HepG2 (cell line): ENCODE measurements around the gene LAMTOR2. TPM values are rescaled to one million over a fixed set of nuclear protein-coding genes. Genes with fewer than 3 reads are reported as not detected.

ENCODE experiments used
- DR1 ChIP-seq: sonication (generic); formaldehyde crosslinking; IDR thresholded peaks from 2 replicates; pipeline ENCODE4 v1.8.0; 2021; ENCODE audit warnings: mild to moderate bottlenecking, missing genetic modification reagents, inconsistent platforms
- ERF ChIP-seq: IDR thresholded peaks from 2 replicates; pipeline ENCODE4 v1.6.1; 2018; ENCODE audit warnings: missing biosample characterization, missing genetic modification reagents
- FOXA3 ChIP-seq: IDR thresholded peaks from 2 replicates; pipeline ENCODE4 v1.6.1; 2016; ENCODE audit warnings: missing genetic modification reagents, missing compliant biosample characterization
- HINFP ChIP-seq: sonication (generic); formaldehyde crosslinking; IDR thresholded peaks from 2 replicates; pipeline ENCODE4 v1.4.0; 2020; ENCODE audit warnings: low read depth, mild to moderate bottlenecking, missing genetic modification reagents
- KLF15 ChIP-seq: sonication (generic); formaldehyde crosslinking; IDR thresholded peaks from 2 replicates; pipeline ENCODE4 v1.8.1; 2023; ENCODE audit warnings: borderline replicate concordance, mild to moderate bottlenecking, inconsistent platforms, missing genetic modification reagents, mixed read lengths
- MEF2D ChIP-seq: sonication (generic); formaldehyde crosslinking; IDR thresholded peaks from 2 replicates; pipeline ENCODE4 v1.5.1; 2020; ENCODE audit warnings: mild to moderate bottlenecking, missing genetic modification reagents
- MIER2 ChIP-seq: IDR thresholded peaks from 2 replicates; pipeline ENCODE4 v1.6.1; 2016; ENCODE audit warnings: missing biosample characterization, missing genetic modification reagents
- MLLT10 ChIP-seq: sonication (generic); formaldehyde crosslinking; IDR thresholded peaks from 2 replicates; pipeline ENCODE4 v1.4.0; 2020; ENCODE audit warnings: missing genetic modification reagents
- NFE2L1 ChIP-seq: sonication (generic); formaldehyde crosslinking; IDR thresholded peaks from 2 replicates; pipeline ENCODE4 v1.4.0; 2020; ENCODE audit warnings: missing genetic modification reagents, mild to moderate bottlenecking, borderline replicate concordance
- PATZ1 ChIP-seq: sonication (generic); formaldehyde crosslinking; IDR thresholded peaks from 2 replicates; pipeline ENCODE4 v1.4.0; 2020; ENCODE audit warnings: missing genetic modification reagents
- RNF219 ChIP-seq: sonication (generic); formaldehyde crosslinking; IDR thresholded peaks from 2 replicates; pipeline ENCODE4 v1.5.0; 2020; ENCODE audit warnings: mild to moderate bottlenecking, missing genetic modification reagents
- SMARCC2 ChIP-seq: fragments of 450-650 bp; IDR thresholded peaks from 2 replicates; pipeline ENCODE4 v1.6.1; 2017; ENCODE audit warnings: antibody characterized with exemption, mild to moderate bottlenecking
- SRSF4 ChIP-seq: fragments of 200-400 bp; formaldehyde crosslinking; IDR thresholded peaks from one replicate; pipeline ENCODE4 v1.6.1; 2018; ENCODE audit warnings: mild to moderate bottlenecking, low read depth, low read length, moderate library complexity; ENCODE audit not compliant: poor library complexity, severe bottlenecking
- UBTF ChIP-seq: sonication (generic); formaldehyde crosslinking; IDR thresholded peaks from 2 replicates; pipeline ENCODE4 v1.4.0; 2020; ENCODE audit warnings: mild to moderate bottlenecking, missing genetic modification reagents
- ZNF124 ChIP-seq: sonication (generic); formaldehyde crosslinking; IDR thresholded peaks from 2 replicates; pipeline ENCODE4 v1.4.0; 2020; ENCODE audit warnings: missing genetic modification reagents
- ZNF350 ChIP-seq: sonication (generic); formaldehyde crosslinking; IDR thresholded peaks from 2 replicates; pipeline ENCODE4 v1.4.0; 2020; ENCODE audit warnings: mild to moderate bottlenecking, low read depth, missing genetic modification reagents, borderline replicate concordance
- ZNF556 ChIP-seq: sonication (generic); formaldehyde crosslinking; IDR thresholded peaks from 2 replicates; pipeline ENCODE4 v1.4.0; 2020; ENCODE audit warnings: mild to moderate bottlenecking, missing genetic modification reagents, borderline replicate concordance
- ZNF569 ChIP-seq: sonication (generic); formaldehyde crosslinking; IDR thresholded peaks from 2 replicates; pipeline ENCODE4 v1.5.0; 2020; ENCODE audit warnings: mild to moderate bottlenecking, missing genetic modification reagents, moderate library complexity, borderline replicate concordance
- ZUFSP ChIP-seq: sonication (generic); formaldehyde crosslinking; IDR thresholded peaks from 2 replicates; pipeline ENCODE4 v1.9.0; 2021; ENCODE audit warnings: missing genetic modification reagents, mild to moderate bottlenecking, borderline replicate concordance
- polyA plus RNA-seq, 8 experiments: library from polyadenylated mRNA; depleted of rRNA in 3 of 8; stranded (reverse) in 7 of 8; unstranded in 1 of 8; fragments of >200 nt; fragmentation: Illumina TruSeq in 4 of 8; extraction: Trizol in 4 of 8; gene quantifications; 2 replicates each; pipeline versions ENCODE4 v1.2.1 to v1.2.3, GENCODE V29; 2011 to 2016; ENCODE audit warnings: low read depth in 4 of 8, missing spikeins in 1 of 8, mixed read lengths in 1 of 8; ENCODE audit not compliant: insufficient read depth in 1 of 8
- total RNA-seq, 5 experiments: library from RNA; depleted of rRNA; stranded (reverse); fragments of >200 nt; fragmentation: Illumina TruSeq; extraction: Trizol; gene quantifications; 2 replicates each; pipeline ENCODE4 v1.2.3, GENCODE V29; 2016; ENCODE audit warnings: low read depth in 1 of 5

Gene LAMTOR2
- total and polyA plus RNA-seq, 2 of the 13 experiments (the other 11 are each of a cell fraction or from before 2014, with no cell fraction given), result 36.5 to 66.4 TPM

- no peak for TF ChIP-seq SMARCC2
- no peak for TF ChIP-seq RNF219 (CRISPR knock-in tag)
- TF ChIP-seq SRSF4, result no peak
- no peak for TF ChIP-seq ZNF556 (CRISPR knock-in tag)
- TF ChIP-seq ZNF124 (CRISPR knock-in tag), result no peak
- TF ChIP-seq DR1 (CRISPR knock-in tag), result no peak
- no peak for TF ChIP-seq ZNF569
- peak; percentile 55; the same call in 1 of the 2 replicates for TF ChIP-seq PATZ1 (CRISPR knock-in tag)
- TF ChIP-seq MEF2D (CRISPR knock-in tag), result no peak
- TF ChIP-seq MIER2 (CRISPR knock-in tag), result no peak
- TF ChIP-seq KLF15, result no peak
- TF ChIP-seq NFE2L1 (CRISPR knock-in tag), result no peak
- TF ChIP-seq ZUFSP (CRISPR knock-in tag), result no peak
- TF ChIP-seq HINFP (CRISPR knock-in tag), result no peak
- peak; percentile 21; the same call in 1 of the 2 replicates for TF ChIP-seq UBTF (CRISPR knock-in tag)
- TF ChIP-seq MLLT10 (CRISPR knock-in tag), result no peak
- peak; percentile 44; the same call in 1 of the 2 replicates for TF ChIP-seq ERF (CRISPR knock-in tag)
- TF ChIP-seq ZNF350, result peak; percentile 30; the same call in 1 of the 2 replicates
- 0 out of 2 replicates have a peak, but pooled peaks have one; percentile 30 for TF ChIP-seq FOXA3
Observed at GRCh38 chr1:156020293-156021092, 34.1 kb upstream of the LAMTOR2 start, which contains the start of gene SSR2 (continued).
